Measurements from ENCODE around the gene MAPK7.

Gene MAPK7

DNA sequence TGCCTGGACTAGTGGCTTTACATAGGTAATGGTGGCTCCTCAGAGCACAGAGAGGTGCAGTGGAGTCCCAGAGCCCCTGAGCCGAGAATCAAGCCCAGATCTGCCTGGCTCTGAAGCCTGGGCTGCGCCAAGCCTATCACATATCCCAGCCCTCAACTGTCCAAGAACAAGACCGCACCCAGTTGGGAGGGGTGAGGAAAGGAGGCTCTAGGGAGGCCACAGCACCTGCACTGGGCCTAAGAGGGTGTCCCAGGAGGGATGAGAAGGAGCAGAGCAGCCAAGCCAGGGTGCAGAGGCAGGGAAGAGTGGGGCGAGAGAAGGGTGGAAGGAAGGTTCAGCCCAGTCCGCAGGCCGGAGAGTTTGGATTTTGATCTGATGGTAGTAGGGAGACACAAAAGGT is 31.8 kb downstream of the MAPK7 start:
- H3K4me3 ChIP-seq (ENCODE audit: low read depth, low read length) = no peak overlapping the region
- CTCF ChIA-PET = interaction anchor here (1.3 kb wide), 1 partner anchor 38 kb away, joined by 5 read pairs; no protein-coding TSS in a partner anchor
- no peak overlapping the region for H3K27ac ChIP-seq (ENCODE audit: extremely low read depth, low read depth, low read length)
- POLR2A ChIA-PET = interaction anchor here (0.9 to 1.3 kb wide), 2 partner anchors 32 kb away, joined by 3 to 4 read pairs; partner anchors contain the start of gene MAPK7
- H3K36me3 ChIP-seq (ENCODE audit: control insufficient read depth in 2 of 2, insufficient read depth in 1 of 2, low read length in 2 of 2) = no peaks in the 10 kb centered on the region
- H3K4me1 ChIP-seq (ENCODE audit: control insufficient read depth, insufficient read depth, low read length) = no peaks in the 10 kb centered on the region
- H3K9me3 ChIP-seq (ENCODE audit: control insufficient read depth, insufficient read depth, low read depth, low read length) = no peaks in the 10 kb centered on the region
- no peak for TF ChIP-seq HOXC10 (CRISPR knock-in tag; IDR thresholded peaks at IDR 0.05)
- TF ChIP-seq KLF1 (tag by site-specific recombination; IDR thresholded peaks at IDR 0.05) = peak; percentile 22; the same call in 1 of the 2 replicates

DNA sequence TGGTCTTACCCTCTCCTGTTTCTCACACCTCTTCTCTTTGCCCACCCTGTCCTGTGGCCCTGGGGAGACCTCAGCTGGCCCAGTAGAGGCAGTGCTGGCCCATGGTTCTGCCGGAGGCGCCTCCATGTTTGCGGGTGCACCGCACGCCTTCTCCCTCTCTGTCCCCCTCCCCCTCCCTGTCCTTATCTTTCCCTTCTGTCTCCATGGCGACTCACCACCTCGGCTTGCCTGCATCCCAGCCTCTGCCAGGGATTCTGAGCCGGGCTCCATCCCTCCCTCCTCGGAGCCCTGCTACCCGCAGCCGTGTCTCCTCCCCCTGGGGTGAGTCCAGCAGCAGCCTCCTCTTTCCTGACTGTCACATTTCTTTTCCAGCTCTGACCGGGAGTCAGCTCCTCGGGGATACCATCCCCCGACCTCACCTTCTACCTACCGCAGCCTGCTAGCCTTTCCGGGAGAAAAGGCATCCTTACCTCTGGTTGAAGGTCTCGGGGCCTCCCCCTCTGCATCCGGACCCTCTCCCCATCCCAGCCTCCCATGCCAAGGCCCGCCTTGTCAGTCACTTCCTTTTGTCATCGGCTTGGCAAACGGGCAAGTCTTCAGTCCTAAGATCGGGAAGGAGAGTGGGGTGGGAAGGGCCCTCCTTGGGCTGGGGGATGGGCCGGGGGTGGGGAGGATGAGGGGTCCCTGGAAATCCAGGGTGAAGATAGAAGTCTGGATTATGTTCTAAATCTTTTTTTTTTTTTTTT is 32.8 kb downstream of the MAPK7 start, which contains the start of gene RNF112:
RNF112 (plus strand) TSS at position 358 of the 746 bp plus-strand sequence; CDS start at position 535, 177 bp downstream.
- no peak within 1 kb of the TSS for H3K27ac ChIP-seq (ENCODE audit: extremely low read depth, low read depth, low read length)
- H3K4me1 ChIP-seq (ENCODE audit: control insufficient read depth, insufficient read depth, low read length) = no peaks in the 10 kb centered on the region
- CTCF ChIA-PET = interaction anchor here (0.5 to 1.1 kb wide), 6 partner anchors 19 to 283 kb away, joined by 3 to 4 read pairs (median 3); no protein-coding TSS in a partner anchor
- no peak within 1 kb of the TSS for H3K4me3 ChIP-seq (ENCODE audit: low read depth, low read length)
- H3K9me3 ChIP-seq (ENCODE audit: control insufficient read depth, insufficient read depth, low read depth, low read length) = no peaks in the 10 kb centered on the region
- POLR2A ChIA-PET = interaction anchor here (0.8 to 1.3 kb wide), 2 partner anchors 8 to 33 kb away, joined by 3 to 5 read pairs; partner anchors contain the start of gene MAPK7
- TF ChIP-seq, protein P1, sequence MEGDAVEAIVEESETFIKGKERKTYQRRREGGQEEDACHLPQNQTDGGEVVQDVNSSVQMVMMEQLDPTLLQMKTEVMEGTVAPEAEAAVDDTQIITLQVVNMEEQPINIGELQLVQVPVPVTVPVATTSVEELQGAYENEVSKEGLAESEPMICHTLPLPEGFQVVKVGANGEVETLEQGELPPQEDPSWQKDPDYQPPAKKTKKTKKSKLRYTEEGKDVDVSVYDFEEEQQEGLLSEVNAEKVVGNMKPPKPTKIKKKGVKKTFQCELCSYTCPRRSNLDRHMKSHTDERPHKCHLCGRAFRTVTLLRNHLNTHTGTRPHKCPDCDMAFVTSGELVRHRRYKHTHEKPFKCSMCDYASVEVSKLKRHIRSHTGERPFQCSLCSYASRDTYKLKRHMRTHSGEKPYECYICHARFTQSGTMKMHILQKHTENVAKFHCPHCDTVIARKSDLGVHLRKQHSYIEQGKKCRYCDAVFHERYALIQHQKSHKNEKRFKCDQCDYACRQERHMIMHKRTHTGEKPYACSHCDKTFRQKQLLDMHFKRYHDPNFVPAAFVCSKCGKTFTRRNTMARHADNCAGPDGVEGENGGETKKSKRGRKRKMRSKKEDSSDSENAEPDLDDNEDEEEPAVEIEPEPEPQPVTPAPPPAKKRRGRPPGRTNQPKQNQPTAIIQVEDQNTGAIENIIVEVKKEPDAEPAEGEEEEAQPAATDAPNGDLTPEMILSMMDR (tag by site-specific recombination; IDR thresholded peaks at IDR 0.05) = peak; percentile 71
- TF ChIP-seq, protein P2, sequence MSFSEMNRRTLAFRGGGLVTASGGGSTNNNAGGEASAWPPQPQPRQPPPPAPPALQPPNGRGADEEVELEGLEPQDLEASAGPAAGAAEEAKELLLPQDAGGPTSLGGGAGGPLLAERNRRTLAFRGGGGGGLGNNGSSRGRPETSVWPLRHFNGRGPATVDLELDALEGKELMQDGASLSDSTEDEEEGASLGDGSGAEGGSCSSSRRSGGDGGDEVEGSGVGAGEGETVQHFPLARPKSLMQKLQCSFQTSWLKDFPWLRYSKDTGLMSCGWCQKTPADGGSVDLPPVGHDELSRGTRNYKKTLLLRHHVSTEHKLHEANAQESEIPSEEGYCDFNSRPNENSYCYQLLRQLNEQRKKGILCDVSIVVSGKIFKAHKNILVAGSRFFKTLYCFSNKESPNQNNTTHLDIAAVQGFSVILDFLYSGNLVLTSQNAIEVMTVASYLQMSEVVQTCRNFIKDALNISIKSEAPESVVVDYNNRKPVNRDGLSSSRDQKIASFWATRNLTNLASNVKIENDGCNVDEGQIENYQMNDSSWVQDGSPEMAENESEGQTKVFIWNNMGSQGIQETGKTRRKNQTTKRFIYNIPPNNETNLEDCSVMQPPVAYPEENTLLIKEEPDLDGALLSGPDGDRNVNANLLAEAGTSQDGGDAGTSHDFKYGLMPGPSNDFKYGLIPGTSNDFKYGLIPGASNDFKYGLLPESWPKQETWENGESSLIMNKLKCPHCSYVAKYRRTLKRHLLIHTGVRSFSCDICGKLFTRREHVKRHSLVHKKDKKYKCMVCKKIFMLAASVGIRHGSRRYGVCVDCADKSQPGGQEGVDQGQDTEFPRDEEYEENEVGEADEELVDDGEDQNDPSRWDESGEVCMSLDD (tag by site-specific recombination; IDR thresholded peaks at IDR 0.05) = no peak
- TF ChIP-seq, protein P3, sequence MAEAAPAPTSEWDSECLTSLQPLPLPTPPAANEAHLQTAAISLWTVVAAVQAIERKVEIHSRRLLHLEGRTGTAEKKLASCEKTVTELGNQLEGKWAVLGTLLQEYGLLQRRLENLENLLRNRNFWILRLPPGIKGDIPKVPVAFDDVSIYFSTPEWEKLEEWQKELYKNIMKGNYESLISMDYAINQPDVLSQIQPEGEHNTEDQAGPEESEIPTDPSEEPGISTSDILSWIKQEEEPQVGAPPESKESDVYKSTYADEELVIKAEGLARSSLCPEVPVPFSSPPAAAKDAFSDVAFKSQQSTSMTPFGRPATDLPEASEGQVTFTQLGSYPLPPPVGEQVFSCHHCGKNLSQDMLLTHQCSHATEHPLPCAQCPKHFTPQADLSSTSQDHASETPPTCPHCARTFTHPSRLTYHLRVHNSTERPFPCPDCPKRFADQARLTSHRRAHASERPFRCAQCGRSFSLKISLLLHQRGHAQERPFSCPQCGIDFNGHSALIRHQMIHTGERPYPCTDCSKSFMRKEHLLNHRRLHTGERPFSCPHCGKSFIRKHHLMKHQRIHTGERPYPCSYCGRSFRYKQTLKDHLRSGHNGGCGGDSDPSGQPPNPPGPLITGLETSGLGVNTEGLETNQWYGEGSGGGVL (tag by site-specific recombination; IDR thresholded peaks at IDR 0.05) = no peak
- TF ChIP-seq ZSCAN16 (tag by site-specific recombination; IDR thresholded peaks at IDR 0.05) = no peak
- no peak for TF ChIP-seq ZNF558 (tag by site-specific recombination; IDR thresholded peaks at IDR 0.05)
- H3K36me3 ChIP-seq (ENCODE audit: control insufficient read depth in 2 of 2, insufficient read depth in 1 of 2, low read length in 2 of 2) = no peaks in the 10 kb centered on the region

DNA sequence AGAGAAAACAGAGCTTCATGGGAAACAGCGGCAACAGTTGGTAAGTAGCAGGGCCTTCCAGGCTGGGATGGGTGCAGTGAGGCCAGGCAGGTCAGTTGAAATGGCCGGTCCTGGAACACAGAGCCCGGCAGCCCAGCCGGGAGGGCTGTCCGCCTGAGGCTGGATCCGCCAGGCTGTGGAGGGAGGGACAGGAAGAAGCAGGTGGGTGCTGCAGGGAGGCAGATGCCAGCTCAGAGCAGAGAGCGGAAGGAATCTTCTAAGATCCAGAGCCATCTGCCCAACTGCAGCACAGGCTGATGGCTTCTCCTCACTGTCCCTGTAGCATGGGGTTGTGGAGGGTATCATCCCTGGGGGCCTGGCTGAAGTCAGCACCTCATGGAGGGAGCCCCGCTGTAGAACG is 33.3 kb downstream of the MAPK7 start:
- TF ChIP-seq SP2 (tag by site-specific recombination; IDR thresholded peaks at IDR 0.05) = no peak
- no peak for TF ChIP-seq SALL2 (tag by site-specific recombination; IDR thresholded peaks at IDR 0.05; ENCODE audit: borderline replicate concordance)
- no peak for TF ChIP-seq GLI4 (tag by site-specific recombination; IDR thresholded peaks at IDR 0.05)
- TF ChIP-seq ZNF146 (tag by site-specific recombination; IDR thresholded peaks at IDR 0.05) = no peak
- TF ChIP-seq ZNF600 (tag by site-specific recombination; IDR thresholded peaks at IDR 0.05) = no peak
- TF ChIP-seq, protein P4, sequence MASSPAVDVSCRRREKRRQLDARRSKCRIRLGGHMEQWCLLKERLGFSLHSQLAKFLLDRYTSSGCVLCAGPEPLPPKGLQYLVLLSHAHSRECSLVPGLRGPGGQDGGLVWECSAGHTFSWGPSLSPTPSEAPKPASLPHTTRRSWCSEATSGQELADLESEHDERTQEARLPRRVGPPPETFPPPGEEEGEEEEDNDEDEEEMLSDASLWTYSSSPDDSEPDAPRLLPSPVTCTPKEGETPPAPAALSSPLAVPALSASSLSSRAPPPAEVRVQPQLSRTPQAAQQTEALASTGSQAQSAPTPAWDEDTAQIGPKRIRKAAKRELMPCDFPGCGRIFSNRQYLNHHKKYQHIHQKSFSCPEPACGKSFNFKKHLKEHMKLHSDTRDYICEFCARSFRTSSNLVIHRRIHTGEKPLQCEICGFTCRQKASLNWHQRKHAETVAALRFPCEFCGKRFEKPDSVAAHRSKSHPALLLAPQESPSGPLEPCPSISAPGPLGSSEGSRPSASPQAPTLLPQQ (tag by site-specific recombination; IDR thresholded peaks at IDR 0.05) = no peak
- TF ChIP-seq, protein P5, sequence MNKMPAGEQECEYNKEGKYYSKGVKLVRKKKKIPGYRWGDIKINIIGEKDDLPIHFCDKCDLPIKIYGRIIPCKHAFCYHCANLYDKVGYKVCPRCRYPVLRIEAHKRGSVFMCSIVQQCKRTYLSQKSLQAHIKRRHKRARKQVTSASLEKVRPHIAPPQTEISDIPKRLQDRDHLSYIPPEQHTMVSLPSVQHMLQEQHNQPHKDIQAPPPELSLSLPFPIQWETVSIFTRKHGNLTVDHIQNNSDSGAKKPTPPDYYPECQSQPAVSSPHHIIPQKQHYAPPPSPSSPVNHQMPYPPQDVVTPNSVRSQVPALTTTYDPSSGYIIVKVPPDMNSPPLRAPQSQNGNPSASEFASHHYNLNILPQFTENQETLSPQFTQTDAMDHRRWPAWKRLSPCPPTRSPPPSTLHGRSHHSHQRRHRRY (tag by site-specific recombination; IDR thresholded peaks at IDR 0.05) = no peak
- TF ChIP-seq ZNF169 (tag by site-specific recombination; IDR thresholded peaks at IDR 0.05) = no peak
- ChIA-PET POLR2A (interaction anchor here (0.8 to 1.3 kb wide), 2 partner anchors 9 to 34 kb away, joined by 3 to 5 read pairs; partner anchors contain the start of gene MAPK7), CTCF (interaction anchor here (0.5 to 1.1 kb wide), 5 partner anchors 19 to 282 kb away, joined by 3 to 4 read pairs (median 3); no protein-coding TSS in a partner anchor)
- no peaks in the 10 kb centered on the region for H3K4me1 ChIP-seq (ENCODE audit: control insufficient read depth, insufficient read depth, low read length)
- H3K9me3 ChIP-seq (ENCODE audit: control insufficient read depth, insufficient read depth, low read depth, low read length) = no peaks in the 10 kb centered on the region
- H3K36me3 ChIP-seq (ENCODE audit: control insufficient read depth in 2 of 2, insufficient read depth in 1 of 2, low read length in 2 of 2) = no peaks in the 10 kb centered on the region
- no peak overlapping the region for H3K4me3 ChIP-seq (ENCODE audit: low read depth, low read length)
- no peak overlapping the region for H3K27ac ChIP-seq (ENCODE audit: extremely low read depth, low read depth, low read length)
